Ovary (tissue), 9 donors: ENCODE data around the gene RBBP8NL. TPM values are rescaled to one million over a fixed set of nuclear protein-coding genes. Genes with fewer than 3 reads are reported as not detected.

Experiments
- DNase-seq, 5 donors: peaks; one replicate each; pipeline ENCODE4 v3.0.0-alpha.2; 2019 to 2020
- H3K27ac ChIP-seq, 2 donors: fragments of 200-600 bp; one replicate each; pipeline versions ENCODE4 v1.5.1 to v1.8.0; 2019 to 2022
- H3K27me3 ChIP-seq: fragments of 200-600 bp; one replicate; pipeline ENCODE4 v1.8.0; 2022
- H3K36me3 ChIP-seq: fragments of 200-600 bp; sonication (generic); one replicate; pipeline ENCODE4 v1.5.1; 2019
- H3K4me1 ChIP-seq: one replicate; pipeline ENCODE4 v1.8.1; 2013; ENCODE audit warnings: mild to moderate bottlenecking, moderate library complexity; ENCODE audit not compliant: insufficient read depth
- H3K4me3 ChIP-seq: fragments of 200-600 bp; sonication (generic); one replicate; pipeline ENCODE4 v1.5.1; 2017
- H3K9me3 ChIP-seq, 2 donors: fragments of 200-600 bp in 1 of 2; sonication (generic) in 1 of 2; one replicate each; pipeline versions ENCODE4 v1.5.1 to v1.8.1; 2013 to 2019; ENCODE audit warnings: mild to moderate bottlenecking in 1 of 2, moderate library complexity in 1 of 2
- CTCF ChIP-seq, 3 donors: fragments of 450-650 bp in 2 of 3; fragments of 200-600 bp in 1 of 3; IDR thresholded peaks; one replicate each; pipeline versions ENCODE4 v1.5.1 to v1.8.0; 2016 to 2022; ENCODE audit warnings: antibody characterized with exemption in 3 of 3, mild to moderate bottlenecking in 1 of 3
- EP300 ChIP-seq: sonication (generic); formaldehyde crosslinking; IDR thresholded peaks from one replicate; pipeline ENCODE4 v1.6.1; 2017; ENCODE audit warnings: antibody characterized with exemption
- POLR2A ChIP-seq: fragments of 450-650 bp; IDR thresholded peaks from one replicate; pipeline ENCODE4 v1.6.1; 2017; ENCODE audit warnings: antibody characterized with exemption, mild to moderate bottlenecking, moderate library complexity
- WGBS, 3 donors: extraction: QIAGEN DNeasy Blood & Tissue Kit in 1 of 3; methylation state at CpG; one replicate each; pipeline versions ENCODE4 v1.1.5 to v1.1.7; 2013 to 2017; 5-methylcytosine and 5-hydroxymethylcytosine counted together
- intact Hi-C, 4 donors: fragments of 100-400 bp; cut with DNase I; formaldehyde crosslinking; loops; one replicate each; pipeline versions ENCODE4 v1.11.0 to v1.15.1; 2022 to 2023
- polyA plus RNA-seq, 2 donors: library from polyadenylated mRNA; stranded (reverse); fragments of 200-250 nt in 1 of 2; fragments of 350-450 nt in 1 of 2; fragmentation: Illumina TruSeq in 1 of 2; extraction: RNeasy Lipid Tissue Mini Kit (QIAGEN cat#74804) in 1 of 2; gene quantifications; one replicate each; pipeline ENCODE4 v1.2.3, GENCODE V29; 2013 to 2014
- total RNA-seq, 7 donors: library from RNA; depleted of rRNA in 2 of 7; stranded (reverse); fragments of >200 nt in 2 of 7; fragmentation: NEBNext Ultra II Directional in 3 of 7; extraction: Animal tissue kit (Norgen Biotek cat#: 25700) in 3 of 7; gene quantifications; one replicate each; pipeline versions ENCODE4 v1.1.0 to v1.2.4, GENCODE V29; 2016 to 2023
- donor health status: DM: no; HTN: no; CAD: no; lungs with moderate emphysema.
- donor health status: DM: no; HTN: no; CAD: no.
- donor health status: Bipolar disorder and iron deficiency.
- donor health status: DM: yes; HTN: yes; CAD: no.
- donor health status: DM: no; HTN: no; CAD: no.
- donor health status: DM: yes; HTN: yes; CAD: no.

Gene RBBP8NL
- total and polyA plus RNA-seq, 9 donors, result 0.32 to 0.46 TPM; not detected in 7

- H3K4me3 ChIP-seq, result no peak overlapping the region
- no peak for DNase-seq
- no peaks in the 10 kb centered on the region for H3K27me3 ChIP-seq
- no peaks in the 10 kb centered on the region for H3K4me1 ChIP-seq
- TF ChIP-seq EP300, result no peak
- no peak for TF ChIP-seq CTCF (IDR thresholded peaks at IDR 0.05)
- H3K27ac ChIP-seq, result no peak overlapping the region
- intact Hi-C loops, result no loop called here
- no peaks in the 10 kb centered on the region for H3K36me3 ChIP-seq
- 47 to 69% (median 53%) methylated on average over 21 to 24 of the region's 24 CpGs for WGBS, 3 donors
- no peaks in the 10 kb centered on the region for H3K9me3 ChIP-seq
These were observed 10.6 kb upstream of the RBBP8NL start for GRCh38 chr20:62437927-62438326.

DNA sequence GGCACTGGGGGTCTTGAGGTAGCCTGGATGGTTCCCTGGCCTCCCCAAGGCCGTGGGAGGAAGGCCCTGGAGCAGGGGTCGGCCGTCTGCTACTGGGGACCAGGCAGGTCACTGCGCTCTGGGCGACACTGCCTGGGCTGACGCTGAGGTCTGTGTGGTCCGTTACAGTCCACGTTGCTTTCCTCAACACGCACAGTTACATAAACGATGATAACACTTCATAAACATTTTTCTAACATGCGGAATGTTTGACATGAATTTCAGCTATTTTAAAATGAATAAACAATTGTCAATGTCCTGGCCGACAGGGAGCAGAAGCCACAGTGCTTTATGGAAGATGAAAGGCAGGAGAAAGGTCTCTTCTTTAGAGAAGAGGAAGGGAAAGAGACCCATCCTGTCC is 10.2 kb upstream of the RBBP8NL start:
- H3K27ac ChIP-seq, result no peak overlapping the region
- no peaks in the 10 kb centered on the region for H3K36me3 ChIP-seq
- intact Hi-C loops, result no loop called here
- no peak overlapping the region for H3K4me3 ChIP-seq
- WGBS, 3 donors, result 12 to 52% (median 14%) methylated on average over 12 of the region's 12 CpGs
- TF ChIP-seq POLR2A (no peak), EP300 (no peak), CTCF (IDR thresholded peaks at IDR 0.05) (no peak)
- H3K27me3 ChIP-seq, result no peaks in the 10 kb centered on the region
- H3K4me1 ChIP-seq, result no peaks in the 10 kb centered on the region
- DNase-seq, result no peak
- H3K9me3 ChIP-seq, result no peaks in the 10 kb centered on the region

- Histone ChIP-seq H3K27me3 (no peaks in the 10 kb centered on the region), H3K27ac (no peak overlapping the region), H3K9me3 (no peaks in the 10 kb centered on the region), H3K4me3 (no peak overlapping the region), H3K4me1 (no peaks in the 10 kb centered on the region), H3K36me3 (no peaks in the 10 kb centered on the region)
- 85 to 90% (median 90%) methylated on average over 3 of the region's 3 CpGs for WGBS, 3 donors
- no peak for TF ChIP-seq POLR2A
- TF ChIP-seq CTCF (IDR thresholded peaks at IDR 0.05), result no peak
- no peak for TF ChIP-seq EP300
- DNase-seq, result no peak
- intact Hi-C loops, result no loop called here
These were observed 9.4 kb upstream of the RBBP8NL start for GRCh38 chr20:62436692-62437091.

DNA sequence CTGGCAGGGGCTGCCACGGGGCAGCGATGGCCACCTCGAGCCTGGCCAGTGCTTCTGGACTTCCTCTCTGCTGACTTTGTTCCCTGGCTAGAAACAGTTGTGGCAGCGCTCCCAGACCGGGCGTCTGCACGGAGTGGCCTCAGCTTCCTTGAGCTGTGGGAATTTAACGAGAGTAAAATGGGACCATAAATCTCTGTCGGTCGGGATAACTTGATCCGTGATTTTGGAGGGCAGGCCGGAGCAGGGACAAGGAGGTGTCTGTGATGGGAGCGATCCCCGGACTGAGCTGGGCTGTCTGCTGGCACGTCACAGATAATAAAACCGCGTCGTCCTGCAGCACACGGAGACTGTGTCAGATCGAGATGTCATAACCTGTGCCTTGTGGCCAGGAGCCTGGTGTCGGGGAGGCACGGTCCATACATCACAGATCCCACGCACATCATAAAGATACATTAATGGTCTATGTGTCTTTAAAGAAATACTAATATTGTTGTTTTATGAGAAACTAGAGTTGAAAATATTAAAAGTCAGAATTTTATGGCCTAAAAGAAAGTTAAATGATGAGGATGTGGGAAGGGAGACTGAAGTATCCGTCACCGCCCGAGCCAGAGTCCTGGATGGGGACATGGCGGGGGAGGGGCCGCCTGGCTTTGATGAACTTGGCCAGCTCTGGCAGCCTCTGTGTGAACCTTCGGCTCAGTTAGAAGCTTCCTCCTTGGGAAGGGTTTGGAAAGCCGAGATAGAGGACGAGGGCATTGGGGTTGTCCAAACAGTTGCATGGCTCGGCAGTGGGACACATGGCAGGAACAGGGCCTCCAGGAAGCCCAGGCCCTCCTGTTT is 6.5 kb upstream of the RBBP8NL start:
- no peaks in the 10 kb centered on the region for H3K9me3 ChIP-seq
- H3K4me3 ChIP-seq, result no peak overlapping the region
- H3K36me3 ChIP-seq, result no peaks in the 10 kb centered on the region
- 44 to 61% (median 55%) methylated on average over 32 of the region's 32 CpGs for WGBS, 3 donors
- no peaks in the 10 kb centered on the region for H3K4me1 ChIP-seq
- no peak for DNase-seq
- H3K27me3 ChIP-seq, result no peaks in the 10 kb centered on the region
- no peak for TF ChIP-seq POLR2A
- no peak for TF ChIP-seq EP300
- no peak for TF ChIP-seq CTCF (IDR thresholded peaks at IDR 0.05)
- intact Hi-C loops, result no loop called here
- H3K27ac ChIP-seq, result no peak overlapping the region
